K562 (cell line): ENCODE measurements around the gene NAA50. TPM values are rescaled to one million over a fixed set of nuclear protein-coding genes. Genes with fewer than 3 reads are reported as not detected.

ENCODE experiments used
- CSDE1 ChIP-seq, 2 experiments: fragments of 450-650 bp; IDR thresholded peaks; 2 replicates each; pipeline ENCODE4 v1.6.1; 2016; ENCODE audit warnings: mild to moderate bottlenecking in 1 of 2
- ETV6 ChIP-seq, 3 experiments: fragments of 150-350 bp in 1 of 3; sonication (generic) in 1 of 3; formaldehyde crosslinking in 1 of 3; IDR thresholded peaks; 2 replicates each; pipeline versions ENCODE4 v1.6.1 to v1.8.0; 2014 to 2022; ENCODE audit warnings: borderline replicate concordance in 2 of 3, low read depth in 2 of 3, antibody characterized with exemption in 1 of 3, low read length in 1 of 3, mild to moderate bottlenecking in 1 of 3, missing genetic modification reagents in 1 of 3
- PML ChIP-seq: IDR thresholded peaks from 2 replicates; pipeline ENCODE4 v1.6.1; 2012; ENCODE audit warnings: low read length, inconsistent platforms
- TEAD1 ChIP-seq, 2 experiments: fragments of 450-650 bp in 1 of 2; sonication (generic) in 1 of 2; formaldehyde crosslinking; IDR thresholded peaks; 2 replicates each; pipeline versions ENCODE4 v1.4.0 to v1.8.0; 2020 to 2022; ENCODE audit warnings: mild to moderate bottlenecking in 2 of 2, missing genetic modification reagents in 1 of 2
- ZNF431 ChIP-seq: sonication (generic); formaldehyde crosslinking; IDR thresholded peaks from 2 replicates; pipeline ENCODE4 v1.8.0; 2022; ENCODE audit warnings: mild to moderate bottlenecking, missing genetic modification reagents
- polyA plus RNA-seq, 8 experiments: library from polyadenylated mRNA; depleted of rRNA in 4 of 8; stranded (reverse) in 5 of 8; unstranded in 3 of 8; fragments of >200 nt; fragmentation: Nextera tagmentation in 2 of 8; fragmentation: Illumina TruSeq in 1 of 8; extraction: Ambion mirVana in 2 of 8; extraction: Trizol in 1 of 8; gene quantifications; 2 replicates each; pipeline versions ENCODE4 v1.2.1 to v1.2.3, GENCODE V29; 2011 to 2014; ENCODE audit warnings: inconsistent platforms in 1 of 8, missing spikeins in 1 of 8
- total RNA-seq, 7 experiments: library from RNA; depleted of rRNA in 6 of 7; stranded (reverse); fragments of >200 nt in 6 of 7; fragmentation: Illumina TruSeq in 2 of 7; extraction: Trizol in 2 of 7; gene quantifications; 2 replicates each; pipeline versions ENCODE4 v1.2.1 to v1.2.3, GENCODE V29; 2011 to 2021; ENCODE audit warnings: low replicate concordance in 1 of 7
- TF ChIP-seq, protein P1 (sequence below): sonication (generic); formaldehyde crosslinking; IDR thresholded peaks from 2 replicates; pipeline ENCODE4 v1.8.0; 2023; ENCODE audit warnings: mild to moderate bottlenecking, missing genetic modification reagents
- TF ChIP-seq, protein P2 (sequence below): fragments of 450-650 bp; IDR thresholded peaks from 2 replicates; pipeline ENCODE4 v1.7.0; 2016; ENCODE audit warnings: borderline replicate concordance
- TF ChIP-seq, protein P3 (sequence below): fragments of 250-450 bp; sonication (Bioruptor Pico); IDR thresholded peaks from 2 replicates; pipeline ENCODE4 v1.8.0; 2021; ENCODE audit warnings: borderline replicate concordance, mild to moderate bottlenecking, moderate library complexity; ENCODE audit not compliant: poor library complexity, severe bottlenecking
- TF ChIP-seq, protein P4 (sequence below): fragments of 250-450 bp; sonication (Bioruptor Pico); IDR thresholded peaks from 2 replicates; pipeline ENCODE4 v1.5.0; 2020; ENCODE audit warnings: mild to moderate bottlenecking, borderline replicate concordance
- TF ChIP-seq, protein P5 (sequence below): fragments of 250-450 bp; sonication (Bioruptor Pico); IDR thresholded peaks from 2 replicates; pipeline ENCODE4 v1.8.0; 2022; ENCODE audit warnings: inconsistent platforms

Gene NAA50
- total and polyA plus RNA-seq, 9 of the 15 experiments (the other 6 are each of a cell fraction or from before 2014, with no cell fraction given): 40.0 to 301 (median 112) TPM

DNA sequence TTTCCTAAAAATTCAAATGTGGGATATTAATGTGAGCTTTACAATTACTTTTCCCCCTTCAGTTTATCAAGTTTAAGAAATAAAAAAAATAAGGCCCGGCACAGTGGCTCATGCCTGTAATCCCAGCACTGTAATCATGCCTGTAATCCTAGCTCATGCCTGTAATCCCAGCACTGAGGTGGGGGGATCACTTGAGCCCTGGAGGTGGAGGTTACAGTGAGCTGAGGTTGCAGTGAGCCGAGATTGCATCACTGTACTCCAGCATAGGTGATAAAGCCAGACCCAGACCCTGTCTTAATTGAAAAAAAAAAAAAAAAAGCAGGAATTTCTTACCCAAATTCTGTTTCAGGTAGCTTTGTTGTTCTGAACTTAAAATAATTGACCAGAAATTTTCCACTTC is 18.6 kb upstream of the NAA50 start (continued):
- TF ChIP-seq, protein P1, sequence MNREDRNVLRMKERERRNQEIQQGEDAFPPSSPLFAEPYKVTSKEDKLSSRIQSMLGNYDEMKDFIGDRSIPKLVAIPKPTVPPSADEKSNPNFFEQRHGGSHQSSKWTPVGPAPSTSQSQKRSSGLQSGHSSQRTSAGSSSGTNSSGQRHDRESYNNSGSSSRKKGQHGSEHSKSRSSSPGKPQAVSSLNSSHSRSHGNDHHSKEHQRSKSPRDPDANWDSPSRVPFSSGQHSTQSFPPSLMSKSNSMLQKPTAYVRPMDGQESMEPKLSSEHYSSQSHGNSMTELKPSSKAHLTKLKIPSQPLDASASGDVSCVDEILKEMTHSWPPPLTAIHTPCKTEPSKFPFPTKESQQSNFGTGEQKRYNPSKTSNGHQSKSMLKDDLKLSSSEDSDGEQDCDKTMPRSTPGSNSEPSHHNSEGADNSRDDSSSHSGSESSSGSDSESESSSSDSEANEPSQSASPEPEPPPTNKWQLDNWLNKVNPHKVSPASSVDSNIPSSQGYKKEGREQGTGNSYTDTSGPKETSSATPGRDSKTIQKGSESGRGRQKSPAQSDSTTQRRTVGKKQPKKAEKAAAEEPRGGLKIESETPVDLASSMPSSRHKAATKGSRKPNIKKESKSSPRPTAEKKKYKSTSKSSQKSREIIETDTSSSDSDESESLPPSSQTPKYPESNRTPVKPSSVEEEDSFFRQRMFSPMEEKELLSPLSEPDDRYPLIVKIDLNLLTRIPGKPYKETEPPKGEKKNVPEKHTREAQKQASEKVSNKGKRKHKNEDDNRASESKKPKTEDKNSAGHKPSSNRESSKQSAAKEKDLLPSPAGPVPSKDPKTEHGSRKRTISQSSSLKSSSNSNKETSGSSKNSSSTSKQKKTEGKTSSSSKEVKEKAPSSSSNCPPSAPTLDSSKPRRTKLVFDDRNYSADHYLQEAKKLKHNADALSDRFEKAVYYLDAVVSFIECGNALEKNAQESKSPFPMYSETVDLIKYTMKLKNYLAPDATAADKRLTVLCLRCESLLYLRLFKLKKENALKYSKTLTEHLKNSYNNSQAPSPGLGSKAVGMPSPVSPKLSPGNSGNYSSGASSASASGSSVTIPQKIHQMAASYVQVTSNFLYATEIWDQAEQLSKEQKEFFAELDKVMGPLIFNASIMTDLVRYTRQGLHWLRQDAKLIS (CRISPR knock-in tag): no peak
- TF ChIP-seq, protein P2, sequence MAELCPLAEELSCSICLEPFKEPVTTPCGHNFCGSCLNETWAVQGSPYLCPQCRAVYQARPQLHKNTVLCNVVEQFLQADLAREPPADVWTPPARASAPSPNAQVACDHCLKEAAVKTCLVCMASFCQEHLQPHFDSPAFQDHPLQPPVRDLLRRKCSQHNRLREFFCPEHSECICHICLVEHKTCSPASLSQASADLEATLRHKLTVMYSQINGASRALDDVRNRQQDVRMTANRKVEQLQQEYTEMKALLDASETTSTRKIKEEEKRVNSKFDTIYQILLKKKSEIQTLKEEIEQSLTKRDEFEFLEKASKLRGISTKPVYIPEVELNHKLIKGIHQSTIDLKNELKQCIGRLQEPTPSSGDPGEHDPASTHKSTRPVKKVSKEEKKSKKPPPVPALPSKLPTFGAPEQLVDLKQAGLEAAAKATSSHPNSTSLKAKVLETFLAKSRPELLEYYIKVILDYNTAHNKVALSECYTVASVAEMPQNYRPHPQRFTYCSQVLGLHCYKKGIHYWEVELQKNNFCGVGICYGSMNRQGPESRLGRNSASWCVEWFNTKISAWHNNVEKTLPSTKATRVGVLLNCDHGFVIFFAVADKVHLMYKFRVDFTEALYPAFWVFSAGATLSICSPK: no peak
- TF ChIP-seq, protein P3, sequence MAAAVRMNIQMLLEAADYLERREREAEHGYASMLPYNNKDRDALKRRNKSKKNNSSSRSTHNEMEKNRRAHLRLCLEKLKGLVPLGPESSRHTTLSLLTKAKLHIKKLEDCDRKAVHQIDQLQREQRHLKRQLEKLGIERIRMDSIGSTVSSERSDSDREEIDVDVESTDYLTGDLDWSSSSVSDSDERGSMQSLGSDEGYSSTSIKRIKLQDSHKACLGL (CRISPR knock-in tag): no peak
- TF ChIP-seq ZNF431: no peak
- TF ChIP-seq, protein P4, sequence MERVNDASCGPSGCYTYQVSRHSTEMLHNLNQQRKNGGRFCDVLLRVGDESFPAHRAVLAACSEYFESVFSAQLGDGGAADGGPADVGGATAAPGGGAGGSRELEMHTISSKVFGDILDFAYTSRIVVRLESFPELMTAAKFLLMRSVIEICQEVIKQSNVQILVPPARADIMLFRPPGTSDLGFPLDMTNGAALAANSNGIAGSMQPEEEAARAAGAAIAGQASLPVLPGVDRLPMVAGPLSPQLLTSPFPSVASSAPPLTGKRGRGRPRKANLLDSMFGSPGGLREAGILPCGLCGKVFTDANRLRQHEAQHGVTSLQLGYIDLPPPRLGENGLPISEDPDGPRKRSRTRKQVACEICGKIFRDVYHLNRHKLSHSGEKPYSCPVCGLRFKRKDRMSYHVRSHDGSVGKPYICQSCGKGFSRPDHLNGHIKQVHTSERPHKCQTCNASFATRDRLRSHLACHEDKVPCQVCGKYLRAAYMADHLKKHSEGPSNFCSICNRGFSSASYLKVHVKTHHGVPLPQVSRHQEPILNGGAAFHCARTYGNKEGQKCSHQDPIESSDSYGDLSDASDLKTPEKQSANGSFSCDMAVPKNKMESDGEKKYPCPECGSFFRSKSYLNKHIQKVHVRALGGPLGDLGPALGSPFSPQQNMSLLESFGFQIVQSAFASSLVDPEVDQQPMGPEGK (CRISPR knock-in tag): no peak
- no peak for TF ChIP-seq ETV6 (IDR thresholded peaks at IDR 0.05; ENCODE audit: borderline replicate concordance in 1 of 2, low read depth in 2 of 2, low read length in 1 of 2)
- no peak for TF ChIP-seq ETV6 (CRISPR knock-in tag; IDR thresholded peaks at IDR 0.05; ENCODE audit: borderline replicate concordance)
- no peak for TF ChIP-seq CSDE1 (IDR thresholded peaks at IDR 0.05)
- TF ChIP-seq, protein P5, sequence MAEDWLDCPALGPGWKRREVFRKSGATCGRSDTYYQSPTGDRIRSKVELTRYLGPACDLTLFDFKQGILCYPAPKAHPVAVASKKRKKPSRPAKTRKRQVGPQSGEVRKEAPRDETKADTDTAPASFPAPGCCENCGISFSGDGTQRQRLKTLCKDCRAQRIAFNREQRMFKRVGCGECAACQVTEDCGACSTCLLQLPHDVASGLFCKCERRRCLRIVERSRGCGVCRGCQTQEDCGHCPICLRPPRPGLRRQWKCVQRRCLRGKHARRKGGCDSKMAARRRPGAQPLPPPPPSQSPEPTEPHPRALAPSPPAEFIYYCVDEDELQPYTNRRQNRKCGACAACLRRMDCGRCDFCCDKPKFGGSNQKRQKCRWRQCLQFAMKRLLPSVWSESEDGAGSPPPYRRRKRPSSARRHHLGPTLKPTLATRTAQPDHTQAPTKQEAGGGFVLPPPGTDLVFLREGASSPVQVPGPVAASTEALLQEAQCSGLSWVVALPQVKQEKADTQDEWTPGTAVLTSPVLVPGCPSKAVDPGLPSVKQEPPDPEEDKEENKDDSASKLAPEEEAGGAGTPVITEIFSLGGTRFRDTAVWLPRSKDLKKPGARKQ (CRISPR knock-in tag): no peak
- no peak for TF ChIP-seq TEAD1 (CRISPR knock-in tag; IDR thresholded peaks at IDR 0.05)
- TF ChIP-seq PML: no peak
